Measurements from ENCODE around the gene SLC27A6.

Gene SLC27A6

DNA sequence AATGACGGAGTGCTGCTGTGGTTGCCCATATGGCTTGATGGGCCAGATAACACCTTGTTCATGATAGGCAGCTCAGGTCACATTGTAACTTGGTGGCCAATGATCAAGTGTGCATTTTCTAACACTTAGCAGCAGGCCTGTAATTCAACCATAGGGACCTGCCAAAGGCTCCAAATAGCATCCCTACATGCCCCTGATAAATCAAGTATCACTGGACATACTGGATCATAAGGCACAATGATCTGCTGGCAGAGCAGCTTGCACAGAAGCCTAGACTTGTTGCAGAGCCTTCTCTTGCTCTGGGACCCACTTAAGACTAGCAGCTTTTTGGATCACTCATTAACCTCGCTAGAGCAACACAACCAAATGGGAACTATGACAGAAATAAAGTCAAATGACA is 83.2 kb downstream of the SLC27A6 start:
- TF ChIP-seq YY1 (IDR thresholded peaks at IDR 0.05; ENCODE audit: low read depth) (no peak), ZBTB7A (IDR thresholded peaks at IDR 0.05; ENCODE audit: low read depth) (no peak), TAF1 (IDR thresholded peaks at IDR 0.05; ENCODE audit: low read depth) (no peak), EGR1 (IDR thresholded peaks at IDR 0.05) (no peak), CEBPB (IDR thresholded peaks at IDR 0.05) (no peak), TEAD4 (IDR thresholded peaks at IDR 0.05) (no peak), NFIC (IDR thresholded peaks at IDR 0.05) (no peak), EP300 (IDR thresholded peaks at IDR 0.05; ENCODE audit: borderline replicate concordance) (no peak), RAD21 (IDR thresholded peaks at IDR 0.05; ENCODE audit: low read depth) (no peak), CREB1 (IDR thresholded peaks at IDR 0.05; ENCODE audit: low read depth) (no peak), TCF12 (IDR thresholded peaks at IDR 0.05; ENCODE audit: low read depth) (no peak)
- TF ChIP-seq, protein P1, sequence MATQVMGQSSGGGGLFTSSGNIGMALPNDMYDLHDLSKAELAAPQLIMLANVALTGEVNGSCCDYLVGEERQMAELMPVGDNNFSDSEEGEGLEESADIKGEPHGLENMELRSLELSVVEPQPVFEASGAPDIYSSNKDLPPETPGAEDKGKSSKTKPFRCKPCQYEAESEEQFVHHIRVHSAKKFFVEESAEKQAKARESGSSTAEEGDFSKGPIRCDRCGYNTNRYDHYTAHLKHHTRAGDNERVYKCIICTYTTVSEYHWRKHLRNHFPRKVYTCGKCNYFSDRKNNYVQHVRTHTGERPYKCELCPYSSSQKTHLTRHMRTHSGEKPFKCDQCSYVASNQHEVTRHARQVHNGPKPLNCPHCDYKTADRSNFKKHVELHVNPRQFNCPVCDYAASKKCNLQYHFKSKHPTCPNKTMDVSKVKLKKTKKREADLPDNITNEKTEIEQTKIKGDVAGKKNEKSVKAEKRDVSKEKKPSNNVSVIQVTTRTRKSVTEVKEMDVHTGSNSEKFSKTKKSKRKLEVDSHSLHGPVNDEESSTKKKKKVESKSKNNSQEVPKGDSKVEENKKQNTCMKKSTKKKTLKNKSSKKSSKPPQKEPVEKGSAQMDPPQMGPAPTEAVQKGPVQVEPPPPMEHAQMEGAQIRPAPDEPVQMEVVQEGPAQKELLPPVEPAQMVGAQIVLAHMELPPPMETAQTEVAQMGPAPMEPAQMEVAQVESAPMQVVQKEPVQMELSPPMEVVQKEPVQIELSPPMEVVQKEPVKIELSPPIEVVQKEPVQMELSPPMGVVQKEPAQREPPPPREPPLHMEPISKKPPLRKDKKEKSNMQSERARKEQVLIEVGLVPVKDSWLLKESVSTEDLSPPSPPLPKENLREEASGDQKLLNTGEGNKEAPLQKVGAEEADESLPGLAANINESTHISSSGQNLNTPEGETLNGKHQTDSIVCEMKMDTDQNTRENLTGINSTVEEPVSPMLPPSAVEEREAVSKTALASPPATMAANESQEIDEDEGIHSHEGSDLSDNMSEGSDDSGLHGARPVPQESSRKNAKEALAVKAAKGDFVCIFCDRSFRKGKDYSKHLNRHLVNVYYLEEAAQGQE (IDR thresholded peaks at IDR 0.05; ENCODE audit: low read depth), result no peak
- TF ChIP-seq, protein P2, sequence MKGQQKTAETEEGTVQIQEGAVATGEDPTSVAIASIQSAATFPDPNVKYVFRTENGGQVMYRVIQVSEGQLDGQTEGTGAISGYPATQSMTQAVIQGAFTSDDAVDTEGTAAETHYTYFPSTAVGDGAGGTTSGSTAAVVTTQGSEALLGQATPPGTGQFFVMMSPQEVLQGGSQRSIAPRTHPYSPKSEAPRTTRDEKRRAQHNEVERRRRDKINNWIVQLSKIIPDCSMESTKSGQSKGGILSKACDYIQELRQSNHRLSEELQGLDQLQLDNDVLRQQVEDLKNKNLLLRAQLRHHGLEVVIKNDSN (IDR thresholded peaks at IDR 0.05), result no peak
- TF ChIP-seq, protein P3, sequence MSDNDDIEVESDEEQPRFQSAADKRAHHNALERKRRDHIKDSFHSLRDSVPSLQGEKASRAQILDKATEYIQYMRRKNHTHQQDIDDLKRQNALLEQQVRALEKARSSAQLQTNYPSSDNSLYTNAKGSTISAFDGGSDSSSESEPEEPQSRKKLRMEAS (IDR thresholded peaks at IDR 0.05), result no peak

DNA sequence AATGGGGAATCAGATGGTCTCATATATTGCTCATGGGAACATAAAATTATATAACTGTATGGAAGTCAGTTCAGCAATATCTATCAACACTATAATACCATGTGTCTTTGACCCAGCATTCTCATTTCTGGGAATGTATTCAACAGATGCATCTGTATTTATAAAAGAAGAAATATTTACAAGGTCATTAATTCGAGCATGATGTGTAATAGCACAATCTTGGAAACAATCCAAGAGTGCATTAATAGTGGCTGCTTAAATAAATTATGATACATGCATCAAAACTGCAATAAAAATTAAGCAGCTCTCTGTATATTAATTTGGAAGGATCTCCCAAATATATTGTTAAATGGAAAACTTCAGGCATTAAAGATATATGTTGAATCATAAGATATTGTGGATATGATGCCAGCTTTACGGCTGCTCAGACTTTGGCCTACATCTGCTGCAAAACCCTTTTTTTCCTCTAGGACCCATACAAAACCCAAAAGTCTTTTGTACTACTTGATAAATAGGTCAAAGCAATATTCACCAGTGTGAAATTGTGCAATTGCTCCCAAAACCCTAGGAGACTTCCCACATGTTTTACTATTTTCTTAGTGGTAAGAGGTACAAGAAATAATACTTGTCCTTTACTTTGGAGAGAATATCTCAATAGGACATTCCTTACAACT is 84.0 kb downstream of the SLC27A6 start:
- TF ChIP-seq TAF1 (IDR thresholded peaks at IDR 0.05; ENCODE audit: low read depth), result no peak
- TF ChIP-seq, protein P3 (IDR thresholded peaks at IDR 0.05), result no peak
- TF ChIP-seq RAD21 (IDR thresholded peaks at IDR 0.05; ENCODE audit: low read depth), result no peak
- TF ChIP-seq CREB1 (IDR thresholded peaks at IDR 0.05; ENCODE audit: low read depth), result no peak
- TF ChIP-seq EGR1 (IDR thresholded peaks at IDR 0.05), result no peak
- TF ChIP-seq ZBTB7A (IDR thresholded peaks at IDR 0.05; ENCODE audit: low read depth), result no peak
- no peak for TF ChIP-seq CEBPB (IDR thresholded peaks at IDR 0.05)
- TF ChIP-seq EP300 (IDR thresholded peaks at IDR 0.05; ENCODE audit: borderline replicate concordance), result no peak
- TF ChIP-seq, protein P2 (IDR thresholded peaks at IDR 0.05), result no peak
- TF ChIP-seq TCF12 (IDR thresholded peaks at IDR 0.05; ENCODE audit: low read depth), result no peak
- TF ChIP-seq NFIC (IDR thresholded peaks at IDR 0.05), result no peak
- TF ChIP-seq, protein P1 (IDR thresholded peaks at IDR 0.05; ENCODE audit: low read depth), result no peak
- no peak for TF ChIP-seq TEAD4 (IDR thresholded peaks at IDR 0.05)

DNA sequence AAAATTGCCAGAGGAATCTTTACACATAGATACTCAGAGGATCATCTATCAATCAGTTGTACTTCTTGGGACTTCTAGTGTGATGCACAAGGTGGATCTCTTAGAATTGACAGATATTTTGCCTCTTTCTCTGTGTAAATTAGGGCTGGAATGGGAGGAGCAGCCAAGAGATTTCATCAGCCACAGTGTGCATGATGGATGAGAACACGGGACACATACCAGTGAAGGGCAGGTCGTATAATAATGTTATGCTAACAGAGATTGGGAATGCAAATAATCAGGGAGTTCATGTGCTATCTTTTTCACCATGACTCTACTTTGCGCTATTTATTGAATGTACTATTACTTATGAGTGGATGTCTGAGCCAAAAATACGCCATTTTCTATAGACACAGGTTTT is 86.0 kb downstream of the SLC27A6 start:
- no peak for TF ChIP-seq EGR1 (IDR thresholded peaks at IDR 0.05)
- TF ChIP-seq, protein P1 (IDR thresholded peaks at IDR 0.05; ENCODE audit: low read depth), result no peak
- TF ChIP-seq, protein P2 (IDR thresholded peaks at IDR 0.05), result no peak
- TF ChIP-seq, protein P3 (IDR thresholded peaks at IDR 0.05), result no peak
- no peak for TF ChIP-seq RAD21 (IDR thresholded peaks at IDR 0.05; ENCODE audit: low read depth)
- no peak for TF ChIP-seq CREB1 (IDR thresholded peaks at IDR 0.05; ENCODE audit: low read depth)
- TF ChIP-seq TCF12 (IDR thresholded peaks at IDR 0.05; ENCODE audit: low read depth), result no peak
- no peak for TF ChIP-seq CEBPB (IDR thresholded peaks at IDR 0.05)
- TF ChIP-seq NFIC (IDR thresholded peaks at IDR 0.05), result no peak
- no peak for TF ChIP-seq YY1 (IDR thresholded peaks at IDR 0.05; ENCODE audit: low read depth)
- TF ChIP-seq TEAD4 (IDR thresholded peaks at IDR 0.05), result no peak
- TF ChIP-seq TAF1 (IDR thresholded peaks at IDR 0.05; ENCODE audit: low read depth), result no peak
- TF ChIP-seq ZBTB7A (IDR thresholded peaks at IDR 0.05; ENCODE audit: low read depth), result no peak
- no peak for TF ChIP-seq EP300 (IDR thresholded peaks at IDR 0.05; ENCODE audit: borderline replicate concordance)
- TF ChIP-seq FOXM1 (IDR thresholded peaks at IDR 0.05; ENCODE audit: borderline replicate concordance, low read depth), result no peak
